NCI-H2196 treated with DMSO at 0.1 percent for 48 hours (cell line): ENCODE data around the gene UBQLN4.

Source experiments
- DNase-seq: peaks from one replicate; lab custom pipeline; 2025; ENCODE audit not compliant: unreplicated experiment; lab: John Stamatoyannopoulos, UW

Gene UBQLN4

GRCh38 chr1:156020293-156021092 lies 33.1 kb downstream of the UBQLN4 start, which contains the start of gene SSR2:
SSR2 (minus strand) TSS chr1:156020951; CDS start chr1:156020167, 784 bp downstream.
- DNase-seq = peak; percentile 85

GRCh38 chr1:156019946-156020292 lies 33.7 kb downstream of the UBQLN4 start:
- DNase-seq = no peak

GRCh38 chr1:156014829-156015228 lies 38.8 kb downstream of the UBQLN4 start:
- DNase-seq = no peak

- no peak for DNase-seq
These were observed 41.4 kb downstream of the UBQLN4 start for GRCh38 chr1:156012051-156012817.

- DNase-seq = no peak
These were observed 44.2 kb downstream of the UBQLN4 start for GRCh38 chr1:156009404-156009803.

- no peak for DNase-seq
These were observed 46.8 kb downstream of the UBQLN4 start for GRCh38 chr1:156006666-156007376.

- DNase-seq = no peak
These were observed 48.6 kb downstream of the UBQLN4 start for GRCh38 chr1:156004843-156005584.

- no peak for DNase-seq
These were observed 49.7 kb downstream of the UBQLN4 start for GRCh38 chr1:156003923-156004188.

GRCh38 chr1:156002188-156002911 lies 51.2 kb downstream of the UBQLN4 start:
- no peak for DNase-seq

GRCh38 chr1:156001662-156002171 lies 51.9 kb downstream of the UBQLN4 start:
- DNase-seq = no peak

- no peak for DNase-seq
These were observed 52.5 kb downstream of the UBQLN4 start for GRCh38 chr1:156001021-156001661.

GRCh38 chr1:155999964-156000363 lies 53.6 kb downstream of the UBQLN4 start:
- no peak for DNase-seq

GRCh38 chr1:155996166-155996565 lies 57.4 kb downstream of the UBQLN4 start:
- DNase-seq = no peak

- DNase-seq = no peak
These were observed 60.0 kb downstream of the UBQLN4 start for GRCh38 chr1:155993595-155993994.

- no peak for DNase-seq
These were observed 63.4 kb downstream of the UBQLN4 start for GRCh38 chr1:155990005-155990739.

- DNase-seq = peak; percentile 32
These were observed 64.2 kb downstream of the UBQLN4 start for GRCh38 chr1:155989242-155990004.
